CMK (cell line): ENCODE measurements around the gene HSD17B8.

Experiments used
- DNase-seq: peaks from one replicate; pipeline ENCODE4 v3.0.0-alpha.2; 2010; ENCODE audit warnings: low read depth

The HSD17B8 gene

GRCh38 chr6:33248643-33248931 lies 44.1 kb downstream of the HSD17B8 start:
- DNase-seq, result no peak

GRCh38 chr6:33248932-33249731 lies 44.7 kb downstream of the HSD17B8 start:
- DNase-seq, result peak; percentile 96

- DNase-seq, result no peak
Observed at GRCh38 chr6:33249732-33250630, 45.5 kb downstream of the HSD17B8 start.

GRCh38 chr6:33250731-33251130 lies 46.3 kb downstream of the HSD17B8 start:
- DNase-seq, result no peak

GRCh38 chr6:33251395-33252012 lies 47.0 kb downstream of the HSD17B8 start:
- DNase-seq, result no peak

- DNase-seq, result no peak
Observed at GRCh38 chr6:33252759-33253158, 48.3 kb downstream of the HSD17B8 start.

GRCh38 chr6:33254591-33254990 lies 50.1 kb downstream of the HSD17B8 start:
- DNase-seq, result no peak
